Forelimb muscle (tissue), 1 donor: ENCODE data around the gene UTS2B. TPM values are rescaled to one million over a fixed set of nuclear protein-coding genes. Genes with fewer than 3 reads are reported as not detected.

Experiments
- DNase-seq: peaks from one replicate; pipeline ENCODE4 v3.0.0-alpha.2; 2013; ENCODE audit warnings: low read depth
- polyA plus RNA-seq: library from polyadenylated mRNA; unstranded; fragments of 120-200 nt; gene quantifications from one replicate; pipeline ENCODE4 v1.2.1, GENCODE V29; 2013; ENCODE audit not compliant: insufficient read length

Gene UTS2B
- polyA plus RNA-seq, 1 donor = 0.14 TPM

DNA sequence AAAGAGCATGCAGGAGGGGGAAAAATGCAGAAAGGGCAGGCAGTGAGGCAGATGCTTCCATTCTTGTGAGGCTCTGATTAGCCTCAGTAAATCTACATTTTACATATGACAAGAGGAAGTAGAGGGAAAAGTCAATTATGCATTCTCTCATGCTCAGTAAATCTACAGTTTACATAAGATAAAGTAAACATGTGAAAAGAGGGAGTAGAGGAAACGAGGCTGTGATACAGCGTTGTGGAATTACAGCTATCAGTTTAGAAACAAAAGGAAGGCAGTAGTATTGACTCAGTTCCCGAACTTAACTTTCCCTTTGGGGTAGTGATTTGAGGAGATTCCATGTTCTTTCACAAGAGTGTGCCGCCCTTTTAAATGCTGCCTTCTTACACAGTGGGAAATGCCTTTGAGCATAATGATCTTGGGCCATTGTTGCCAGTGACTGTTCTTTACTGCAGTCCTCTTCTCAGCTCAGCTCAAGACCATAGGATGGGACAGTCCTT lies 92.0 kb downstream of the UTS2B start:
- DNase-seq = no peak

DNA sequence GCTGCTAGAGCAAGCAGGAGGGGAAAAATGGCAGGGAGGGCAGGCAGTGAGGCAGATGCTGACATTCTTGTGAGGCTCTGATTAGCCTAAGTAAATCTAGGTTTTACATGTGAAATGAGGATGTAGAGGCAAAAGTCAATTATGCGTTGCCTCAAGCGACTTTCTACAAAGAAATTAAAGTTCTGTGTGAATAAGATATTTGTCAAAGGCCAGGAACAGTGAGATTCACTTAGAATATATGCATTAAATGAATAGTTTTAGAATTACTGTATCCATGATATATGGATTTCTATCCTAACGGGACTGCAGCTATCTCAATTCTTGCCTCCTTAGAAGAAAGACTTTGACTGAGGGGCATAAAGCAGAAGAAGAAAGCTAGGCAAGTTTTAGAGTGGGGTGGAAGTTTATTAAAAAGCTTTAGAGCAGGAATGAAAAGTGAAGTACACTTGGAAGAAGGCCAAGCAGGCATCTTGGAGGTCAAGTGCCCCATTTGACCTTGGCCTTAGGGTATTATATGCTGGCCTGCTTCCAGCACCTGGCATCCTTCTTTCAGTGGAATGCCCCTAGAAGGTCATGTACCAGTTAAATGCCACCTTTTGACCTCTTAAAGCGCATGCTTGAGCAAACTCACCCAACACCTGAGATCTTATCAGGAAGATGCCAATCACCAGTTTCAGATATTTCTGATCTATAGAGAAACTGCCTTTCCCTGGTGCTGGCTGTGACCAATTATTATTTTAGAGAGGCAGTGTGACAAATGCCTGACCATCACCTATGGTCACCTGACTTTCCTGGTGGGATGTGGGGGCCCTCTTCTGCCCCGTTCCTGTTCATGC lies 93.1 kb downstream of the UTS2B start:
- DNase-seq = no peak

DNA sequence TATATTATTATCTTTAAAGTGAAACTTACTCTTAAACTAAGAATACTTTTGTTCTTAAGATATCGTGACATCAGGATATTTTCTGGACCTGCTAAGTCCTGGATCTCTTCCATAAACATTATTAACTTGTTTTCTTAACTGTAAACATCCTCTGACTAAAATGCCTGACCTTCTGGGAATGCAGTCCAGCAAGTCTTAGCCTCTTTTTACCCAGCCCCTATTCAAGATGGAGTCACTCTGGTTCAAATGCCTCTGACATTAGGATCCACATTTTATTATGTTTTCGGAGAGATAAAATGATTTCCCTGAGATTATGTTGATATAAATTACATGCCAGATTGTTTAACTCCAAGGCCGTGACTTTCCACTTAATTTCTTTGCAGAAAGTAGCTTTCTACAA lies 93.7 kb downstream of the UTS2B start:
- no peak for DNase-seq

DNA sequence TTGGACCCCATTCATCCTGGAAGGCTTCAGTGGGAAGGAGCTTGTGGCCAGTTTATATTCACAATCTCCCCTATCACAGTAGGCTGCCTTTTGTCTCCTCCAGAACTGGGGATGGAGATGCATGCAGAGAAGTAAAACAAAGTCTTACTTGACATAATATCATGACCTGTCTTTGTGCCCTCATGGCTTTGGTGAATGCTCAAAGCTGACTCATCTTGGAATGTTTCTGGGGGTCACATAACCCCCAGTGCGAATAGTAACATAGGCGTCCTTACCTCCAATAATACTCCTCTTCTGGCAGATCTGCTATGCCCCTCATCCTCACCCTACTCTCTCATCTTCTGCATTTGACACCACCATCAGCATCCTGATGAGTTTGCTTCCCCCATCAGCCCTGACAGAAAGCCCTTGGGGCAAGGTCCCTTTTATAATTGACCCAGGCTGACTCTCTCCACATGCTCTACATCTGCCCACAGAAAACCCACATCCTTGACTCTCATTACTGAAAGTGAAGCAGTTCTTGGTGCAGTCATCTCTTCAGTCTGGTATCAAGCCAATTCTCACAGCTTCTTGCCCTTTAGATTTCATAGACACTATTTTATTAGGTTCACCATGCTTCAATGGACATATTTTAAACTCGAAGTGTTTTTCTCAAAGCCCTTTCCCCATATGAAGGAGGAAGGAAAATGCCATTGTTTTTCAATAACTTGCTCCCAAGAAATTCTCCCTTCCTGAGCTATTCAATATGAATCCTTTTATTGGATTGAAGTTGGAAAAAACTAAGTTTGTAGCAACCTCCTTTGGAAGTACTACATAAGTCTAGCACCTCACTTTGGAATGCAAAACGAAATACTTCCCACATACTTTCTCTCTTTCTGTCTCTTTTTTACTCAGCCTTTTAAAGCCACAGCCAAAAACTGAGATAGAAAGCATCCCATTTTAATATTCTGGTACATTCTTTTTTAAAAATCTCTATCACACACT lies 94.7 kb downstream of the UTS2B start:
- DNase-seq = no peak

DNA sequence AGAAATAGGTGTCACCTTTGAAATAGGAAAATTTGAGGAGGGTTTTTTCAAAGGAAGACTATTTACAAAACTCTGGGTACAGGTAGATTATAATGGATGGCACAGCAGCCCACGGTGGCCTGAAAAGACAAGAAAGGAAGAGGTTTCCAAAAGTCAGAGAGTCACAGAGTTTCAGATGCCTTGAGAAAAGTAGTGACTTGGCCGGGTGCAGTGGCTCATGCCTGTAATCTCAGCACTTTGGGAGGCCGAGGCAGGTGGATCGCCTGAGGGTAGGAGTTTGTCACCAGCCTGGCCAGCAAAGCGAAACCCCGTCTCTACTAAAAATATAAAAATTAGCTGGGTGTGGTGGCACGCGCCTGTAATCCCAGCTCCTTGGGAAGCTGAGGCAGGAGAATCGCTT lies 96.1 kb downstream of the UTS2B start:
- DNase-seq = no peak

DNA sequence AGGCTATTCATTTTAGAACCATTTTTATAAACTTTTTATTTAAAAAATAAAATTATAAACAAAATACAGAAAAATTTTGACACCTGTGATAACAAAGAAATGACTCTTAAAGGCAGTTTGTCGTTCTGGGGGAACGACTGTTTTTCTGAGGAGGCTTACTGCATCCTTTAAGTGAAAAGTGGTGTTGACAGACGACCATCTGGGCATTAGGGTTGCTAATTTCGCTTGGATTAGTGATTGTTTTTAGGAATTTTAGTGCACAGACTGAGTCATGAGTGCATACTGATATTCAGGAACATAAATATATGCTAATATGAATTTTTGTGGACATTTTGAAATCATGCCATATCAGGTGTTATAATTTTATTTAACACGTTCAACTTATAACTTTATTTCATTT lies 102.8 kb downstream of the UTS2B start:
- DNase-seq = no peak

DNA sequence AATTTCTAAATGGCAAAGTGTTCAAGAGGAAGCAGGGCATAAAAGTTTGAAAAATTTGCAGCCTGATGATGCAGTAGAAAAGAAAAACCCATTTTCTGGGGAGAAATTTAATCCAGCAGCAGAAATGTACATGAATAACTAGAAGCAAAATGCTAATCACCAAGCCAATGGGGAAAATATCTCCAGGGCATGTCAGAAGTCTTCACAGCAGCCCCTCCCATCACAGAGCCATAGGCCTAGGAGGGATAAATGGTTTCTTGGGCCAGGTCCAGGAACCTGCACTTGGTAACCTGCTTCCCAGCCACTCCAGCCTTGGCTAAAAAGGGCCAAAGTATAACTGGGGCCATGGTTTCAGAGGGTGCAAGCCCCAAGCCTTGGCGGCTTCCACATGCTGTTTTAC lies 108.7 kb downstream of the UTS2B start:
- no peak for DNase-seq

DNA sequence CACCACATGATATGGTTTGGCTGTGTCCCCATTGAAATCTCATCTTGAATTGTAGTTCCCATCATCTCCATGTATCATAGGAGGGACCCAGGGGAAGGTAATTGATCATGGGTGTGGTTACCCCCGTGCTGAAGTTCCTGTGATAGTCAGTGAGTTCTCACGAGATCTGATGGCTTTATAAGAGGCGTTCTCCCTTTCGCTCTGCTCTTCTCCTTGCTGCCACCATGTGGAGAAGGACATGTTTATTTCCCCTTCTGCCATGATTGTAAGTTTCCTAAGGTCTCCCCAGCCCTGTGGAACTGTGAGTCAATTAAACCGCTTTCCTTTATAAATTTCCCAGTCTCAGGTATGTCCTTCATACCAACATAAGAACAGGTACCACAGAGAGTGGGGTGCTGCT lies 109.4 kb downstream of the UTS2B start:
- DNase-seq = no peak

DNA sequence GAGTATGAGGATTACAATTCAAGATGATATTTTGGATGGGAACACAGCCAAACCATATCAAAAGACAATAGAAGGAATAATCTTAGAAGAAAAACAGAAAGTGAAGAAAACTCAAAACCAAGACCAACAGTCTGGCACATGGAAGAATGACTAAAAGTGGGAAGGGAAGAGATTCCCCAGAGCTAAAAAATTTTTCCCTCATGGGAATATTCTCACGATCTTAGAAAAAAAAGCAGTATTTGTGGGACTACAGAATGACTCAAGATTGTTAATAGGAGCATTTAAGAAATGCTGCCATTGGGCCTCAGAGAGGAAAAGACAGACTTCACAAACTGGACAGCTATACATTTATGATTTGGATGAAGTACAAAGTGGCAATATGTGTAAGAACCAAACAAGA lies 113.0 kb downstream of the UTS2B start:
- DNase-seq = no peak

Other genes with a start within 250 kb of the UTS2B start
- 4.7 TPM for gene OSTN, start 131.3 kb downstream of the UTS2B start, polyA plus RNA-seq
- gene CCDC50, start 1.1 kb downstream of the UTS2B start, polyA plus RNA-seq = 26.3 TPM
- gene PYDC2, start 130.6 kb upstream of the UTS2B start, polyA plus RNA-seq = not detected